RWPE1 (cell line): ENCODE results near the gene CARM1.

Source experiments
- CTCF ChIA-PET: fragments of 350-600 bp; sonication (Branson Sonifier 250); formaldehyde crosslinking; extraction: SDS; loops from one replicate; lab custom pipeline; 2021; lab: Yijun Ruan, JAX
- POLR2A ChIA-PET: fragments of 400-600 bp; formaldehyde crosslinking; extraction: SDS; loops from one replicate; lab custom pipeline; 2020; ENCODE audit warnings: antibody characterized with exemption; ENCODE audit not compliant: low non-redundant PET; lab: Yijun Ruan, JAX
- DNase-seq: peaks from one replicate; pipeline ENCODE4 v3.0.0; 2012; ENCODE audit warnings: low spot score
- H3K27ac ChIP-seq: fragments of 450-650 bp; 2 replicates; pipeline ENCODE4 v1.5.1; 2017
- CTCF ChIP-seq: fragments of 450-650 bp; conservative IDR thresholded peaks from 2 replicates; pipeline ENCODE4 v1.5.1; 2017; ENCODE audit warnings: low read depth, mild to moderate bottlenecking

CARM1 gene

GRCh38 chr19:10962863-10963262, 91.5 kb downstream of the CARM1 start:
- CTCF ChIA-PET, result interaction anchor here (1.2 kb wide), 1 partner anchor 26 kb away, joined by 5 read pairs; no protein-coding TSS in a partner anchor
- peak overlapping the region; percentile 46 for H3K27ac ChIP-seq
- no peak for TF ChIP-seq CTCF
- DNase-seq, result no peak
- POLR2A ChIA-PET, result interaction anchor here (0.5 kb wide), 1 partner anchor 26 kb away, joined by 3 read pairs; no protein-coding TSS in a partner anchor

- TF ChIP-seq CTCF, result no peak
- POLR2A ChIA-PET, result interaction anchor here (0.7 kb wide), 1 partner anchor 25 kb away, joined by 3 read pairs; no protein-coding TSS in a partner anchor
- no peak overlapping the region; the same call in 1 of the 2 replicates for H3K27ac ChIP-seq
Measured at GRCh38 chr19:10963865-10964264, 92.5 kb downstream of the CARM1 start.

GRCh38 chr19:10964903-10965302, 93.5 kb downstream of the CARM1 start:
- ChIA-PET POLR2A (interaction anchor here (0.7 kb wide), 1 partner anchor 26 kb away, joined by 3 read pairs; no protein-coding TSS in a partner anchor), CTCF (interaction anchor here (0.6 kb wide), 1 partner anchor 13 kb away, joined by 5 read pairs; no protein-coding TSS in a partner anchor)
- no peak for TF ChIP-seq CTCF
- DNase-seq, result no peak
- H3K27ac ChIP-seq, result peak overlapping the region; percentile 30

More at GRCh38 chr19:10963865-10964264, 92.5 kb downstream of the CARM1 start:
- CTCF ChIA-PET, result interaction anchor here (1.2 kb wide), 1 partner anchor 27 kb away, joined by 5 read pairs; no protein-coding TSS in a partner anchor
- no peak for DNase-seq

GRCh38 chr19:10965398-10965797, 94.0 kb downstream of the CARM1 start:
- ChIA-PET POLR2A (no interaction called here), CTCF (interaction anchor here (1.2 kb wide), 1 partner anchor 23 kb away, joined by 3 read pairs; no protein-coding TSS in a partner anchor)
- no peak for TF ChIP-seq CTCF
- no peak for DNase-seq
- no peak overlapping the region for H3K27ac ChIP-seq

- peak overlapping the region; percentile 33 for H3K27ac ChIP-seq
- ChIA-PET CTCF (interaction anchor here (0.7 to 1.2 kb wide), 2 partner anchors 25 to 106 kb away, joined by 3 read pairs; no protein-coding TSS in a partner anchor), POLR2A (interaction anchor here (0.8 kb wide), 1 partner anchor 311 kb away, joined by 3 read pairs; no protein-coding TSS in a partner anchor)
- DNase-seq, result no peak
- TF ChIP-seq CTCF, result no peak
Measured at GRCh38 chr19:10966809-10967208, 95.5 kb downstream of the CARM1 start.

- ChIA-PET CTCF (interaction anchor here (0.7 to 1.8 kb wide), 3 partner anchors 27 to 33 kb away, joined by 3 to 8 read pairs (median 4); no protein-coding TSS in a partner anchor), POLR2A (no interaction called here)
- no peak for DNase-seq
- no peak for TF ChIP-seq CTCF
- H3K27ac ChIP-seq, result peak overlapping the region; percentile 60
Measured at GRCh38 chr19:10968527-10969135, 97.3 kb downstream of the CARM1 start.
